RWPE1 (cell line): Measurements from ENCODE around the gene IL7R.

Experiments used
- CTCF ChIA-PET: fragments of 350-600 bp; sonication (Branson Sonifier 250); formaldehyde crosslinking; extraction: SDS; loops from one replicate; lab custom pipeline; 2021; lab: Yijun Ruan, JAX
- POLR2A ChIA-PET: fragments of 400-600 bp; formaldehyde crosslinking; extraction: SDS; loops from one replicate; lab custom pipeline; 2020; ENCODE audit warnings: antibody characterized with exemption; ENCODE audit not compliant: low non-redundant PET; lab: Yijun Ruan, JAX
- DNase-seq: peaks from one replicate; pipeline ENCODE4 v3.0.0; 2012; ENCODE audit warnings: low spot score
- H3K27ac ChIP-seq: fragments of 450-650 bp; 2 replicates; pipeline ENCODE4 v1.5.1; 2017
- CTCF ChIP-seq: fragments of 450-650 bp; conservative IDR thresholded peaks from 2 replicates; pipeline ENCODE4 v1.5.1; 2017; ENCODE audit warnings: low read depth, mild to moderate bottlenecking

The IL7R gene

GRCh38 chr5:35904443-35905132 lies 47.9 kb downstream of the IL7R start:
- H3K27ac ChIP-seq: no peak overlapping the region
- DNase-seq: no peak
- POLR2A ChIA-PET: no interaction called here
- no peak for TF ChIP-seq CTCF
- CTCF ChIA-PET: no interaction called here

GRCh38 chr5:35908228-35908627 lies 51.5 kb downstream of the IL7R start:
- CTCF ChIA-PET: interaction anchor here (0.7 kb wide), 1 partner anchor 89 kb away, joined by 3 read pairs; no protein-coding TSS in a partner anchor
- DNase-seq: no peak

GRCh38 chr5:35908814-35909213 lies 52.1 kb downstream of the IL7R start:
- no peak for TF ChIP-seq CTCF
- no peak for DNase-seq
- ChIA-PET POLR2A (no interaction called here), CTCF (no interaction called here)
- H3K27ac ChIP-seq: no peak overlapping the region

More at GRCh38 chr5:35908228-35908627, 51.5 kb downstream of the IL7R start:
- no peak for TF ChIP-seq CTCF
- no peak overlapping the region for H3K27ac ChIP-seq
- POLR2A ChIA-PET: no interaction called here

GRCh38 chr5:35919191-35919590 lies 62.5 kb downstream of the IL7R start:
- CTCF ChIA-PET: interaction anchor here (0.5 to 0.7 kb wide), 2 partner anchors 274 to 334 kb away, joined by 3 to 7 read pairs; no protein-coding TSS in a partner anchor
- H3K27ac ChIP-seq: peak overlapping the region; percentile 84
- POLR2A ChIA-PET: no interaction called here
- peak; percentile 69 for DNase-seq
- TF ChIP-seq CTCF: no peak

- CTCF ChIA-PET: interaction anchor here (0.7 kb wide), 1 partner anchor 446 kb away, joined by 3 read pairs; no protein-coding TSS in a partner anchor
- TF ChIP-seq CTCF: no peak
- no peak for DNase-seq
- H3K27ac ChIP-seq: no peak overlapping the region
- POLR2A ChIA-PET: no interaction called here
Measured at GRCh38 chr5:35920890-35921289, 64.2 kb downstream of the IL7R start.

GRCh38 chr5:35921930-35922329 lies 65.2 kb downstream of the IL7R start:
- no peak overlapping the region for H3K27ac ChIP-seq
- DNase-seq: no peak
- TF ChIP-seq CTCF: no peak
- ChIA-PET CTCF (interaction anchor here (0.6 kb wide), 2 partner anchors 151 to 772 kb away, joined by 3 to 6 read pairs; no protein-coding TSS in a partner anchor), POLR2A (no interaction called here)
